A549 (cell line): Measurements from ENCODE around the gene DOK5. TPM values are rescaled to one million over a fixed set of nuclear protein-coding genes. Genes with fewer than 3 reads are reported as not detected.

Experiments used
- ATAC-seq, 2 experiments: fragments of 200-7000 bp in 1 of 2; fragments of >200 bp in 1 of 2; cut with Nextera tagmentation in 1 of 2; cut with Tn5 transposase in 1 of 2; 3 replicates each; pipeline versions ENCODE4 v1.8.0 to v1.9.1; 2018 to 2020; ENCODE audit warnings: mild to moderate bottlenecking in 1 of 2, moderate library complexity in 1 of 2
- CTCF ChIA-PET: fragments of 300-600 bp; sonication (Branson Sonifier 250); formaldehyde crosslinking; extraction: SDS; loops from one replicate; lab custom pipeline; 2021; ENCODE audit warnings: antibody characterized with exemption, inconsistent platforms; lab: Yijun Ruan, JAX
- POLR2A ChIA-PET: fragments of 350-600 bp; formaldehyde crosslinking; extraction: SDS; loops from one replicate; lab custom pipeline; 2021; ENCODE audit warnings: antibody characterized with exemption, inconsistent platforms; lab: Yijun Ruan, JAX
- DNase-seq, 2 experiments: peaks; one replicate each; pipeline versions ENCODE4 v3.0.0 to v3.0.0-alpha.2; 2011 to 2016; ENCODE audit warnings: low read depth in 1 of 2, low spot score in 1 of 2
- FAIRE-seq: peaks from 2 replicates; lab custom pipeline; 2011; peaks lifted over from hg19 to GRCh38; lab: Jason Lieb, UNC
- H3K27ac ChIP-seq, 2 experiments: fragments of >200 bp; sonication (Bioruptor Twin); formaldehyde crosslinking; 3 replicates each; pipeline ENCODE4 v1.5.1; 2016 to 2017
- H3K4me1 ChIP-seq: fragments of >200 bp; sonication (Bioruptor Twin); formaldehyde crosslinking; 3 replicates; pipeline ENCODE4 v1.6.1; 2016
- H3K4me2 ChIP-seq: fragments of >200 bp; sonication (Bioruptor Twin); formaldehyde crosslinking; 3 replicates; pipeline ENCODE4 v1.6.1; 2016
- H3K4me3 ChIP-seq: fragments of >200 bp; sonication (Bioruptor Twin); formaldehyde crosslinking; 3 replicates; pipeline ENCODE4 v1.5.1; 2016
- H3K9me3 ChIP-seq: fragments of >200 bp; sonication (Bioruptor Twin); formaldehyde crosslinking; 3 replicates; pipeline ENCODE4 v1.6.1; 2016
- ATOH8 ChIP-seq: fragments of 250-450 bp; sonication (Bioruptor Pico); IDR thresholded peaks from 2 replicates; pipeline ENCODE4 v1.5.0; 2020; ENCODE audit warnings: low read depth, mild to moderate bottlenecking, moderate library complexity
- CBX8 ChIP-seq: fragments of 200-600 bp; sonication (generic); IDR thresholded peaks from 2 replicates; pipeline ENCODE4 v1.6.1; 2016
- CHD2 ChIP-seq: fragments of 150-350 bp; IDR thresholded peaks from 2 replicates; pipeline ENCODE4 v1.6.1; 2014; ENCODE audit warnings: low read length; ENCODE audit not compliant: partially characterized antibody
- EHF ChIP-seq: fragments of 250-450 bp; sonication (Bioruptor Pico); IDR thresholded peaks from 2 replicates; pipeline ENCODE4 v1.5.0; 2020; ENCODE audit warnings: mild to moderate bottlenecking
- EHMT2 ChIP-seq: fragments of 200-600 bp; sonication (generic); IDR thresholded peaks from 2 replicates; pipeline ENCODE4 v1.6.1; 2016; ENCODE audit warnings: antibody characterized with exemption, low read depth, mild to moderate bottlenecking, moderate library complexity
- ESRRA ChIP-seq: fragments of 150-350 bp; IDR thresholded peaks from 2 replicates; pipeline ENCODE4 v1.6.1; 2014; ENCODE audit warnings: mild to moderate bottlenecking, low read length, borderline replicate concordance
- GATA3 ChIP-seq: IDR thresholded peaks from 2 replicates; pipeline ENCODE4 v1.6.1; 2012; ENCODE audit warnings: borderline replicate concordance
- HDAC2 ChIP-seq: fragments of 200-600 bp; sonication (generic); IDR thresholded peaks from 2 replicates; pipeline ENCODE4 v1.6.1; 2016
- HEYL ChIP-seq: fragments of 250-450 bp; sonication (Bioruptor Pico); IDR thresholded peaks from 2 replicates; pipeline ENCODE4 v1.8.0; 2021; ENCODE audit warnings: mild to moderate bottlenecking, moderate library complexity
- HOXB5 ChIP-seq: fragments of 250-450 bp; sonication (Bioruptor Pico); IDR thresholded peaks from 2 replicates; pipeline ENCODE4 v1.5.0; 2020; ENCODE audit warnings: mild to moderate bottlenecking, moderate library complexity
- JUN ChIP-seq, 2 experiments: fragments of >200 bp; sonication (Bioruptor Twin); formaldehyde crosslinking; IDR thresholded peaks; 2 replicates in 1 of 2; 3 replicates in 1 of 2; pipeline ENCODE4 v1.6.1; 2016 to 2017
- KDM1A ChIP-seq: fragments of 200-600 bp; sonication (generic); IDR thresholded peaks from 2 replicates; pipeline ENCODE4 v1.6.1; 2016; ENCODE audit warnings: low read depth, mild to moderate bottlenecking
- KDM5A ChIP-seq: fragments of 200-600 bp; sonication (generic); IDR thresholded peaks from 2 replicates; pipeline ENCODE4 v1.6.1; 2016; ENCODE audit warnings: antibody characterized with exemption, mild to moderate bottlenecking
- NPAS2 ChIP-seq: fragments of 250-450 bp; sonication (Bioruptor Pico); IDR thresholded peaks from 2 replicates; pipeline ENCODE4 v1.8.0; 2022; ENCODE audit warnings: mild to moderate bottlenecking, moderate library complexity, borderline replicate concordance
- PBX3 ChIP-seq: IDR thresholded peaks from 2 replicates; pipeline ENCODE4 v1.6.1; 2012
- POLR2A ChIP-seq: IDR thresholded peaks from 2 replicates; pipeline ENCODE4 v1.6.1; 2012; ENCODE audit warnings: mild to moderate bottlenecking, low read length
- POLR2AphosphoS2 ChIP-seq: conservative IDR thresholded peaks from 2 replicates; pipeline ENCODE4 v1.6.1; 2012; ENCODE audit warnings: low read length, improper control_type of control experiment, inconsistent platforms
- RCOR1 ChIP-seq: fragments of 150-350 bp; IDR thresholded peaks from 2 replicates; pipeline ENCODE4 v1.6.1; 2014; ENCODE audit warnings: antibody characterized with exemption, low read length, low read depth
- RFX5 ChIP-seq: fragments of 450-650 bp; IDR thresholded peaks from 2 replicates; pipeline ENCODE4 v1.7.1; 2014; ENCODE audit warnings: antibody characterized with exemption, mild to moderate bottlenecking, moderate library complexity
- RNF2 ChIP-seq: fragments of 200-600 bp; sonication (generic); IDR thresholded peaks from 2 replicates; pipeline ENCODE4 v1.6.1; 2016; ENCODE audit warnings: low read depth, mild to moderate bottlenecking, antibody characterized with exemption, moderate library complexity, borderline replicate concordance
- SREBF2 ChIP-seq: fragments of 450-650 bp; IDR thresholded peaks from 2 replicates; pipeline ENCODE4 v1.6.1; 2014; ENCODE audit warnings: mild to moderate bottlenecking, moderate library complexity
- TFCP2L1 ChIP-seq: fragments of 250-450 bp; sonication (Bioruptor Pico); IDR thresholded peaks from 2 replicates; pipeline ENCODE4 v1.5.0; 2021; ENCODE audit warnings: mild to moderate bottlenecking
- ZC3H11A ChIP-seq: fragments of 450-650 bp; IDR thresholded peaks from 2 replicates; pipeline ENCODE4 v1.6.1; 2014; ENCODE audit warnings: antibody characterized with exemption, mild to moderate bottlenecking
- ZNF302 ChIP-seq: fragments of 250-450 bp; sonication (Bioruptor Pico); IDR thresholded peaks from 2 replicates; pipeline ENCODE4 v1.9.0; 2021; ENCODE audit warnings: inconsistent platforms, mild to moderate bottlenecking, moderate library complexity
- ZSCAN20 ChIP-seq: fragments of 250-450 bp; sonication (Bioruptor Pico); IDR thresholded peaks from 2 replicates; pipeline ENCODE4 v1.8.0; 2022; ENCODE audit warnings: mild to moderate bottlenecking, moderate library complexity
- WGBS: methylation state at CpG from one replicate; pipeline ENCODE4 v1.1.6; 2017; ENCODE audit errors: missing lambda C conversion rate; 5-methylcytosine and 5-hydroxymethylcytosine counted together
- polyA plus RNA-seq, 4 experiments: library from polyadenylated mRNA; depleted of rRNA in 3 of 4; stranded (reverse); fragments of >200 nt; fragmentation: RNase III in 1 of 4; extraction: RNeasy Plus Mini Kit Qiagen cat#74134 plus additional on column Dnase treatment in 1 of 4; gene quantifications; 2 replicates in 3 of 4; 3 replicates in 1 of 4; pipeline ENCODE4 v1.2.3, GENCODE V29; 2011 to 2017
- TF ChIP-seq, protein P1 (sequence below): IDR thresholded peaks from 2 replicates; pipeline ENCODE4 v1.6.1; 2012; ENCODE audit warnings: low read depth, borderline replicate concordance
- TF ChIP-seq, protein P2 (sequence below): fragments of >200 bp; sonication (Bioruptor Twin); formaldehyde crosslinking; IDR thresholded peaks from 3 replicates; pipeline ENCODE4 v1.5.1; 2016

The DOK5 gene
- polyA plus RNA-seq, 2 of the 4 experiments (the other 2 are of a cell fraction): not detected

- 62% methylated on average over 3 of the region's 3 CpGs for WGBS
- ChIA-PET CTCF (no interaction called here), POLR2A (no interaction called here)
- ATAC-seq (no peak), FAIRE-seq (no peak), DNase-seq (no peak)
- Histone ChIP-seq H3K27ac (no peak overlapping the region), H3K4me2 (no peak overlapping the region), H3K4me1 (no peaks in the 10 kb centered on the region), H3K4me3 (no peak overlapping the region), H3K9me3 (no peaks in the 10 kb centered on the region)
- TF ChIP-seq EHF (CRISPR knock-in tag): no peak
- TF ChIP-seq CBX8: no peak
- no peak for TF ChIP-seq KDM5A
- TF ChIP-seq HOXB5 (CRISPR knock-in tag): no peak
- TF ChIP-seq KDM1A: no peak
- TF ChIP-seq ZSCAN20: no peak
These were observed 7.3 kb upstream of the DOK5 start for GRCh38 chr20:54468082-54468481.

DNA sequence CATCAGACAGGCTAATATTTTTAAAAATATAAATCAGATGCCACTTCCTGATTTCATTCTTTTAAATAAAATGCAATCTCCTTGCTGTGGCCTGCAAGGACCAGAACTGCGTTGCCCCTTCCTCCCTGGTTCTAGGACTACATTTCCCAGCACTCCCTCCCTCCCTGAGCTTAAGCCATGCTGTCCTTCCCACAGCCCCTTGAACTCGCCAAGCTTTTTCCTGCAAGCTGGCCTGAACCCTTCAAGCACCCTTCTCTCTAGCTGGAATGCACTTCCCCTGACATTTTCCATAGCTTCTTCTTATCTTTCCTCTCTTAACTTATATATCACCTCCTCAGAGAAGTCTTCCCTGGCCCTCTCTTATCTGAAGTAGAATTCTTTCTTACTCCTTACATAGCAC, 6.1 kb upstream of the DOK5 start:
- Histone ChIP-seq H3K4me2 (no peak overlapping the region), H3K4me3 (no peak overlapping the region), H3K4me1 (no peaks in the 10 kb centered on the region), H3K27ac (no peak overlapping the region), H3K9me3 (no peaks in the 10 kb centered on the region)
- ATAC-seq (no peak), FAIRE-seq (no peak), DNase-seq (no peak)
- POLR2A ChIA-PET: no interaction called here
- TF ChIP-seq RFX5 (no peak), NPAS2 (CRISPR knock-in tag) (no peak), POLR2AphosphoS2 (no peak), ZNF302 (CRISPR knock-in tag) (no peak), ESRRA (no peak), SREBF2 (no peak), GATA3 (no peak), CHD2 (no peak), POLR2A (no peak)
- TF ChIP-seq, protein P1, sequence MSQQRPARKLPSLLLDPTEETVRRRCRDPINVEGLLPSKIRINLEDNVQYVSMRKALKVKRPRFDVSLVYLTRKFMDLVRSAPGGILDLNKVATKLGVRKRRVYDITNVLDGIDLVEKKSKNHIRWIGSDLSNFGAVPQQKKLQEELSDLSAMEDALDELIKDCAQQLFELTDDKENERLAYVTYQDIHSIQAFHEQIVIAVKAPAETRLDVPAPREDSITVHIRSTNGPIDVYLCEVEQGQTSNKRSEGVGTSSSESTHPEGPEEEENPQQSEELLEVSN: no peak
- 12% methylated on average over 2 of the region's 2 CpGs for WGBS
- CTCF ChIA-PET: no interaction called here

GRCh38 chr20:54469952-54470351, 5.4 kb upstream of the DOK5 start:
- Histone ChIP-seq H3K27ac (no peak overlapping the region), H3K9me3 (no peaks in the 10 kb centered on the region), H3K4me1 (no peaks in the 10 kb centered on the region), H3K4me3 (no peak overlapping the region), H3K4me2 (no peak overlapping the region)
- ChIA-PET POLR2A (no interaction called here), CTCF (no interaction called here)
- DNase-seq (no peak), ATAC-seq (no peak), FAIRE-seq (no peak)
- TF ChIP-seq JUN (IDR thresholded peaks at IDR 0.05): no peak
- TF ChIP-seq, protein P2, sequence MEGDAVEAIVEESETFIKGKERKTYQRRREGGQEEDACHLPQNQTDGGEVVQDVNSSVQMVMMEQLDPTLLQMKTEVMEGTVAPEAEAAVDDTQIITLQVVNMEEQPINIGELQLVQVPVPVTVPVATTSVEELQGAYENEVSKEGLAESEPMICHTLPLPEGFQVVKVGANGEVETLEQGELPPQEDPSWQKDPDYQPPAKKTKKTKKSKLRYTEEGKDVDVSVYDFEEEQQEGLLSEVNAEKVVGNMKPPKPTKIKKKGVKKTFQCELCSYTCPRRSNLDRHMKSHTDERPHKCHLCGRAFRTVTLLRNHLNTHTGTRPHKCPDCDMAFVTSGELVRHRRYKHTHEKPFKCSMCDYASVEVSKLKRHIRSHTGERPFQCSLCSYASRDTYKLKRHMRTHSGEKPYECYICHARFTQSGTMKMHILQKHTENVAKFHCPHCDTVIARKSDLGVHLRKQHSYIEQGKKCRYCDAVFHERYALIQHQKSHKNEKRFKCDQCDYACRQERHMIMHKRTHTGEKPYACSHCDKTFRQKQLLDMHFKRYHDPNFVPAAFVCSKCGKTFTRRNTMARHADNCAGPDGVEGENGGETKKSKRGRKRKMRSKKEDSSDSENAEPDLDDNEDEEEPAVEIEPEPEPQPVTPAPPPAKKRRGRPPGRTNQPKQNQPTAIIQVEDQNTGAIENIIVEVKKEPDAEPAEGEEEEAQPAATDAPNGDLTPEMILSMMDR: no peak
- no peak for TF ChIP-seq GATA3
- no peak for TF ChIP-seq RCOR1
- TF ChIP-seq RNF2: no peak
- no peak for TF ChIP-seq POLR2A
- TF ChIP-seq HEYL (CRISPR knock-in tag): no peak
- no peak for TF ChIP-seq ZC3H11A
- TF ChIP-seq SREBF2: no peak
- no peak for TF ChIP-seq TFCP2L1 (CRISPR knock-in tag)
- no peak for TF ChIP-seq PBX3
- TF ChIP-seq ESRRA: no peak
- no peak for TF ChIP-seq HDAC2
- TF ChIP-seq EHMT2: no peak
- TF ChIP-seq ATOH8 (CRISPR knock-in tag): no peak
- WGBS: 28% methylated on average over 1 of the region's 1 CpG
